DMS79 treated with DMSO at 0.1 percent for 48 hours (cell line): ENCODE data around the gene EGR1.

ENCODE experiments used
- DNase-seq: peaks from one replicate; lab custom pipeline; 2025; lab: John Stamatoyannopoulos, UW

The EGR1 gene

GRCh38 chr5:138465261-138466124 lies at the start of gene EGR1:
Gene EGR1, plus strand, starts transcription at chr5:138465479. Its CDS starts 283 bp downstream, at chr5:138465762.
- DNase-seq, result peak; percentile 72

DNA sequence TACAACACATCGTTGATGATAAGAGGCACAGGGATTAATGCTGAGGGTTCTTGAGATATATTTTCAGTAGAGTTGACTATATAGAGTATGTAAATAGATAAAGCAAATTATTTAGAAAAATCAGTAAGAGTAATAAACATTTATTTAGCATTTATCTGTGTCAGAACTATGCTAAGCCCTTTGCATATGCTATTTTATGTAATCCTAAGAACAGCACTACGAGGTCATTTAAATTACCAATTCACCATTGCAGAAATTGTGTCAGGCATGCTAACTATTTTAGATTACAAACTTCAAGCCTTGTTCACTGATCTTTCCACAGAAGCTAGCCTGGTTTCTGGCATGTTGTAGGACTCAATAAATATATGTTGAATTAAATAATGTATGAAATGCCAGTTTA lies 46.8 kb upstream of the EGR1 start:
- DNase-seq, result no peak

DNA sequence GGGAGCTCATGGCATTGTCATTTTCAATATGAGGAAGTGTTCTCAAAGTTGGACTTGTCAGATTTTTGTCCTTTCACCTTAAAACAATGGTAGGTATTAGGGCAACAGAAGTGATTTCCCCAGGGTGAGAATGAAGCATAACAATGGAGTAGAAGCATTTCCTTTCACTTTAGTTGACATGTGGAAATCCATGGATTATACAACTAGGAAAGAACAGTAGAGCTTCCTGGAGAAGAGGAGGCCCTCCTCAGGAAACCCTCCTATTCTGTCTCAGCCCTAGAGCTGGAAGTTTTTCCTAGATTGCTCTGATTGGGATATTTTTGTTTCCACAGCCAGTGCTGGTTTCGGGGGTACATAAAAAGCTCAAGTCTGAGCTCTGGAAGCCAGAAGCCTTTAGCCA lies 40.2 kb upstream of the EGR1 start:
- DNase-seq, result no peak

GRCh38 chr5:138435943-138436342 lies 29.3 kb upstream of the EGR1 start:
- no peak for DNase-seq

GRCh38 chr5:138438003-138438723 lies 27.1 kb upstream of the EGR1 start:
- DNase-seq, result no peak

DNA sequence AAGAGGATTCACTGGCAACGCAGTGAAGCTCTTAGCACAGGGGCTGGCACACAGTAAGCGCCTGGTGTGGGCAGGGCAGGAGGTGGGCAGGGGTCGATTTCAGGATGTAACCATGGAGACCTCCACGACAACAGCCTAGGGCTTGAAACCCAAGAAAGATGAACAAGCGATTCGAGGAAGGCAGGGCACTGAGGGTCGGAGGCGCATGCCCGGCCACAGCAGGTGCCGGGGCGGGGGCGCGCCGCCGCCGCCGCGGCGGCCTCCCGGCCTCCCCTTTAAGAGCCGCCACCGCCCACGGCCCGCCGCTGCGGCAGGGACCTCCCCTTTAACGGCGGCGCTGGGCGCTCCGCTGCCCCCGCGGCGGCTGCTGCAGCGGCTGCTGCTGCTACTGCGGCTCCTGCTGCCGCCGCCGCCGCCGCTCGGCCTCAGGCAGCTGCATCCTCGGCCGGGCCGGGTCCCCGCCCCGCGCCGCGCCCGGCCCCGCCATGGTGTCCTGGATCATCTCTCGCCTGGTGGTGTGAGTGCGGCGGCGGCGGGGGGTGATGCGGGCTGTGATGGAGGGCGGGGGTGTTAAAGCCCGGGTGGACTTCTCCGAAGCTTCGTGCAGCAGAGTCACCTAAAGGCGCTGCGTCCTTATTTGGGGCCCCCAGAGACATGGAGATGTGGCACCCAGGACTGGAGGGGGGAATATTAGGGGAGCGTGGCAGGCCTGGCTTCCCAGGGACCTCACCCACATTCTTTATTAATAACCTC lies 26.4 kb upstream of the EGR1 start, which contains the start of gene REEP2:
REEP2 (plus strand) TSS at position 334 of the 753 bp plus-strand sequence; CDS start at position 486, 152 bp downstream.
- DNase-seq, result peak; percentile 10

- no peak for DNase-seq
Measured at GRCh38 chr5:138439477-138440158, 25.7 kb upstream of the EGR1 start.

DNA sequence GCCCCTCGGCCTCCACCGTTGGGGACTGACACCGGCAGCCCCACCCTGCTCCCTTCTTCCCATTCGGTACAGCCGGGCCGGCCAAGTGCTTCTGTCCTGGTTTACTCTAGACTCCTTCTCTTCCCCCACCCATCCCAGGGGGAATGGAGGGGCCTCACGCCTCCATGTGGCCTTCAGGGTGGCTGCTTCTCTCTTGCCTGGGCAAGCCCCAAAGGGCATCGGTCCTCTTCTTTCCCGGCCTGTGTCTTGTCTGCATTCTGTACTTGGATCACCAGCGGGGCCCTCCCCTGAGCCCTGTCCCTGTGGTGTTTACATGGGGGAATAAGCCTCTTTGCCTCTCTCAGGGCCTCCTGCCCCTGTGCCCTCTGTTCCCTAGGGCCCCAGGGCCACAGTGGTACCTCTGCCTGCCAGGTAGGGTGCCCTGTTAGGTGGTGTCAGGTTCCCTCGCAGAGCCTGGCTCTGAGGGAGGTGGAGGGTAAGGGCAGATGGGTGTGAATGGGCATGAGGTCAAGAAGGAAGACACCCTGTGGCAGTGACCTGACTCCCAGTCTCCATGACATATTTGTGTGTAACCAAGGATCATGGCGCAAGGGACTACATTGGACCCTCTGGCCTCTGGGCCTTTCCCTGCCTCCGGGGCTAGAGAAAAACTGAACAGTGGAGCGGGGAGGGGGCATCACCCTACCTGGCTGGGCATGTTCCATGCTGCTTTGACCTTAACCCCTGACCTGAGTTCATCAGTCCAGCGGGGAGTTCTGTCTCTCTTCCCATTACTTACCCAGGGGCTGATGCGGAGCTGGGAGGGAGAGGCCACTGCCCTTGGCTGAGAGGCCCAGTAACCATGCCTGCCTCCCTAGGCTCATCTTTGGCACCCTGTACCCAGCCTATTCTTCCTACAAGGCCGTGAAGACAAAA lies 24.9 kb upstream of the EGR1 start:
- no peak for DNase-seq

DNA sequence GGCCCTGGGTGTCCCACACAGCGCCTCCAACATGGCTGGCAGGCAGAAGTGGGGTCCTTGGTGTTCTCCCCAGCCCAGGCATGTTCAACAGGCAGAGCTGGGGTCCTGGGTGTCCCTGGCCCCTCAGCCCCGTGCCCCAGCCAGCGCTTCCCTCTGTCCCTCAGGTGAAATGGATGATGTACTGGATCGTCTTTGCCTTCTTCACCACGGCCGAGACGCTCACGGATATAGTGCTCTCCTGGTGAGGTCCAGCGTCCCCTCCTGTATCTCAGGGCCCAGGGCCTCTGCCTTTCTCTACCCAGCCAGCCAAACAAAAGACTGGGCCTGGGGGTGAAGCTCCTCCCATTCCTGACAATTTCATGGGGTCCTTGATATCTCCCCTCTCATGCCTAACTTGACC lies 24.1 kb upstream of the EGR1 start:
- DNase-seq, result no peak

- DNase-seq, result no peak
Measured at GRCh38 chr5:138444078-138444773, 21.1 kb upstream of the EGR1 start.

GRCh38 chr5:138444774-138445546 lies 20.3 kb upstream of the EGR1 start:
- no peak for DNase-seq

DNA sequence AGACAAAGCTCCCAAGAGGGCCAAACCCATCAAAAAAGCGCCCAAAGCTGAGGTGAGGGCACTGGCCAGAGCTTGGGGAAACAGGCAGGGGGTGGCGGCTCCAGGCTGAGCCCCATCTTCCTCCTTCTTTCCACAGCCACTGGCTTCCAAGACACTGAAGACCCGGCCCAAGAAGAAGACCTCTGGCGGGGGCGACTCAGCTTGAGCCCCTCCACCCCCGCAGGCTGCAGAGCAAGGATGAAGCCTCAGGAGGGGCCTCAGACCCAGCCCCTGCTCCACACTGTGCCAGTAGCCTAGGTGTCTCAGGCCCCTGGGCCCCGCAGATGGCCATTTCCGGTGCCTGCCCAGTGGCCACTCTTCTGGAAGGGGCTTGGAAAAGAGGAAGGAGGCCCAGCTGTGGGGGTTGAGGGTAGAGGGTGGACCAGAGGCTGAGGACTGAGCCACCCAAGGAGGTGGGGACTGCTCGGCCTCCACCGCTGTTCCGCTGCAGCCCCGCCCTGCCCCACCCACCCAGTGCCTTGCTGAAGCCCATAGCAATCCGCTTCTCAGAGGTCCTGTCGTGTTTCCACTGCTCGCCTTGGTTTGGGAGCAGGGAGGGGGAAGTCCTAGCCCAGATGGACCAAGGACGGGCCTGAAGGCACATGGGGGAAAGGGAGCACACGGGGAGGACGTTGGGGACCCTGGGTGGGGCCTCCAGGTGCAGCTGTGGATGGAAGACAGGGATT lies 19.6 kb upstream of the EGR1 start:
- DNase-seq, result no peak

GRCh38 chr5:138448070-138448469 lies 17.2 kb upstream of the EGR1 start:
- no peak for DNase-seq

- DNase-seq, result peak; percentile 71
Measured at GRCh38 chr5:138448481-138449398, 16.5 kb upstream of the EGR1 start.

- DNase-seq, result peak; percentile 56
Measured at GRCh38 chr5:138449501-138450239, 15.6 kb upstream of the EGR1 start.

- no peak for DNase-seq
Measured at GRCh38 chr5:138450971-138451370, 14.3 kb upstream of the EGR1 start.

DNA sequence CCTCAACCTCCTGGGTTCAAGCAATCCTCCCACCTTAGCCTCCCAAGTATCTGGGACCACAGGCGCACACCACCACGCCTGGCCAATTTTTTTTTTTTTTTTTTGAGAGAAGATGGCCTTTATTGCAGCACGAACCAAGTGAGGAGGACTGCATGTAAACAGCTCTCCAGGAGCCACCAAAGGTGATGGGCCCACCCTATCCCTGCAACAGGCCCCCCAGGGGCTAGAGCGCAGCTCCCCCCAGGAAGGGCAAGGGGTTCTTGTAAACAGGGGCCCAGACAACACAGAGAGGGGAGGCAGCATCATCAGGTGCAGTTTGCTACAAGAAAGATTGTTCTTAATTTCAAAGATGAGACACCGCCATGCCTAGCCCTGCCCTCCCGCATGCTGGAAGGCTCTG lies 12.6 kb upstream of the EGR1 start:
- DNase-seq, result no peak
